Neural cell (in vitro differentiated cells): Measurements from ENCODE around the gene EIF3B. TPM values are rescaled to one million over a fixed set of nuclear protein-coding genes. Genes with fewer than 3 reads are reported as not detected.

Source experiments
- H2AFZ ChIP-seq: fragments of 200-600, 300-800 bp; sonication (generic), shearing (Covaris generic); 2 replicates; pipeline ENCODE4 v1.6.0; 2014; ENCODE audit warnings: low read depth, mild to moderate bottlenecking, antibody characterized with exemption, low read length, moderate library complexity
- H3F3A ChIP-seq: fragments of 200-600 bp; shearing (Covaris generic); 2 replicates; pipeline ENCODE4 v1.6.1; 2016; ENCODE audit warnings: mild to moderate bottlenecking, moderate library complexity, mixed read lengths, antibody characterized with exemption, low read length; ENCODE audit not compliant: insufficient read depth, poor library complexity, severe bottlenecking
- H3K27ac ChIP-seq: fragments of 200-600, 300-800 bp; sonication (generic), shearing (Covaris generic); 2 replicates; pipeline ENCODE4 v1.5.1; 2014; ENCODE audit warnings: mild to moderate bottlenecking, low read length, moderate library complexity
- H3K27me3 ChIP-seq: fragments of 300-800, 200-600 bp; sonication (generic), shearing (Covaris generic); 2 replicates; pipeline ENCODE4 v1.6.0; 2014; ENCODE audit warnings: mild to moderate bottlenecking, low read depth, low read length, moderate library complexity; ENCODE audit not compliant: insufficient read depth
- H3K36me3 ChIP-seq: fragments of 300-800, 200-600 bp; sonication (generic), shearing (Covaris generic); 2 replicates; pipeline ENCODE4 v1.5.1; 2014; ENCODE audit warnings: mild to moderate bottlenecking, antibody characterized with exemption, low read length, moderate library complexity; ENCODE audit not compliant: insufficient read depth
- H3K4me2 ChIP-seq: fragments of 300-800, 200-600 bp; sonication (generic), shearing (Covaris generic); 2 replicates; pipeline ENCODE4 v1.6.0; 2014; ENCODE audit warnings: mild to moderate bottlenecking, low read length
- H3K4me3 ChIP-seq: fragments of 300-800, 200-600 bp; sonication (generic), shearing (Covaris generic); 2 replicates; pipeline ENCODE4 v1.5.1; 2014; ENCODE audit warnings: mild to moderate bottlenecking, low read length, moderate library complexity
- H3K79me2 ChIP-seq: fragments of 200-600 bp; shearing (Covaris generic); replicated peaks from 2 replicates; pipeline ENCODE4 v1.6.0; 2014; ENCODE audit warnings: mild to moderate bottlenecking, low read length, moderate library complexity; ENCODE audit not compliant: insufficient read depth
- H3K9ac ChIP-seq: fragments of 300-800, 200-600 bp; sonication (generic), shearing (Covaris generic); 2 replicates; pipeline ENCODE4 v1.6.1; 2016; ENCODE audit warnings: mild to moderate bottlenecking, low read length, mixed read lengths
- H3K9me2 ChIP-seq: fragments of 200-600 bp; shearing (Covaris generic); 2 replicates; pipeline ENCODE4 v1.6.1; 2016; ENCODE audit warnings: mild to moderate bottlenecking, low read length, mixed read lengths; ENCODE audit not compliant: insufficient read depth
- H3K9me3 ChIP-seq: fragments of 200-600, 300-800 bp; sonication (generic), shearing (Covaris generic); 2 replicates; pipeline ENCODE4 v1.6.1; 2016; ENCODE audit warnings: mild to moderate bottlenecking, mixed run types, low read length, moderate library complexity, mixed read lengths
- H4K20me1 ChIP-seq: fragments of 200-600 bp; shearing (Covaris generic); 2 replicates; pipeline ENCODE4 v1.6.1; 2016; ENCODE audit warnings: mild to moderate bottlenecking, mixed run types; ENCODE audit not compliant: insufficient read depth
- CTCF ChIP-seq: fragments of 450-650 bp; IDR thresholded peaks from 2 replicates; pipeline ENCODE4 v1.5.1; 2014; ENCODE audit warnings: antibody characterized with exemption, mild to moderate bottlenecking, moderate library complexity; ENCODE audit not compliant: poor library complexity, severe bottlenecking
- EP300 ChIP-seq: fragments of 450-650 bp; conservative IDR thresholded peaks from 2 replicates; pipeline ENCODE4 v1.6.1; 2014; ENCODE audit warnings: antibody characterized with exemption, mild to moderate bottlenecking, moderate library complexity; ENCODE audit not compliant: poor library complexity, severe bottlenecking
- EZH2 ChIP-seq: fragments of 200-600, 300-800 bp; shearing (Covaris generic), sonication (generic); IDR thresholded peaks from 2 replicates; pipeline ENCODE4 v1.6.1; 2014; ENCODE audit warnings: antibody characterized with exemption, low read length, borderline replicate concordance, mild to moderate bottlenecking; ENCODE audit not compliant: insufficient read depth, poor library complexity, severe bottlenecking
- MXI1 ChIP-seq: fragments of 450-650 bp; conservative IDR thresholded peaks from 2 replicates; pipeline ENCODE4 v1.6.1; 2014; ENCODE audit warnings: antibody characterized with exemption, mild to moderate bottlenecking; ENCODE audit not compliant: poor library complexity, severe bottlenecking
- POLR2AphosphoS5 ChIP-seq: IDR thresholded peaks from 2 replicates; pipeline ENCODE4 v1.6.1; 2012
- RAD21 ChIP-seq: fragments of 450-650 bp; conservative IDR thresholded peaks from 2 replicates; pipeline ENCODE4 v1.6.1; 2014; ENCODE audit warnings: antibody characterized with exemption, mild to moderate bottlenecking, moderate library complexity
- REST ChIP-seq: IDR thresholded peaks from 2 replicates; pipeline ENCODE4 v1.6.1; 2012; ENCODE audit warnings: borderline replicate concordance
- SMC3 ChIP-seq: fragments of 450-650 bp; conservative IDR thresholded peaks from 2 replicates; pipeline ENCODE4 v1.6.1; 2014; ENCODE audit warnings: antibody characterized with exemption, mild to moderate bottlenecking, moderate library complexity; ENCODE audit not compliant: poor library complexity
- TAF1 ChIP-seq: IDR thresholded peaks from 2 replicates; pipeline ENCODE4 v1.6.1; 2012; ENCODE audit warnings: low read depth
- polyA plus RNA-seq: library from polyadenylated mRNA; depleted of rRNA; stranded (reverse); fragments of >200 nt; gene quantifications from 2 replicates; pipeline ENCODE4 v1.2.3, GENCODE V29; 2014

EIF3B gene
- polyA plus RNA-seq, 1 donor from 2014 or later, result 65.1 TPM

GRCh38 chr7:2405601-2406345 is 51.1 kb downstream of the EIF3B start:
- Histone ChIP-seq H3F3A (no peaks in the 10 kb centered on the region), H3K79me2 (no peaks in the 10 kb centered on the region), H3K9me3 (no peaks in the 10 kb centered on the region), H3K36me3 (no peaks in the 10 kb centered on the region), H3K4me2 (no peak overlapping the region), H2AFZ (no peak overlapping the region), H3K27ac (no peak overlapping the region), H3K9ac (no peak overlapping the region), H3K4me3 (no peak overlapping the region), H3K27me3 (no peaks in the 10 kb centered on the region), H3K9me2 (no peaks in the 10 kb centered on the region), H4K20me1 (no peaks in the 10 kb centered on the region)
- TF ChIP-seq EZH2 (no peak), EP300 (no peak)

GRCh38 chr7:2409745-2410414 is 55.3 kb downstream of the EIF3B start:
- Histone ChIP-seq H2AFZ (no peak overlapping the region), H3F3A (no peaks in the 10 kb centered on the region), H3K27me3 (no peaks in the 10 kb centered on the region), H3K9me3 (no peaks in the 10 kb centered on the region), H3K4me3 (no peak overlapping the region), H3K27ac (no peak overlapping the region), H3K9ac (no peak overlapping the region), H3K4me2 (no peak overlapping the region), H3K9me2 (no peaks in the 10 kb centered on the region), H3K36me3 (no peaks in the 10 kb centered on the region), H4K20me1 (no peaks in the 10 kb centered on the region), H3K79me2 (no peaks in the 10 kb centered on the region)
- TF ChIP-seq MXI1, result no peak
- no peak for TF ChIP-seq EP300
- no peak for TF ChIP-seq REST
- no peak for TF ChIP-seq POLR2AphosphoS5

- no peak for TF ChIP-seq EP300
- no peak for TF ChIP-seq CTCF
- no peak for TF ChIP-seq REST
- no peak for TF ChIP-seq EZH2
- no peak for TF ChIP-seq RAD21
- TF ChIP-seq POLR2AphosphoS5, result no peak
- TF ChIP-seq TAF1, result no peak
- TF ChIP-seq SMC3, result no peak
- TF ChIP-seq MXI1, result no peak
- Histone ChIP-seq H3K9ac (no peak overlapping the region), H3K9me3 (no peaks in the 10 kb centered on the region), H3K4me3 (no peak overlapping the region), H3F3A (no peaks in the 10 kb centered on the region), H3K27me3 (no peaks in the 10 kb centered on the region), H2AFZ (no peak overlapping the region), H3K27ac (no peak overlapping the region), H3K79me2 (no peaks in the 10 kb centered on the region), H3K9me2 (no peaks in the 10 kb centered on the region), H3K36me3 (no peaks in the 10 kb centered on the region), H3K4me2 (no peak overlapping the region), H4K20me1 (no peaks in the 10 kb centered on the region)
Observed at GRCh38 chr7:2411049-2411448, 56.4 kb downstream of the EIF3B start.
